H1 (cell line): ENCODE data around the gene DHX38. TPM values are rescaled to one million over a fixed set of nuclear protein-coding genes. Genes with fewer than 3 reads are reported as not detected.

Experiments used
- CTCF ChIA-PET: fragments of 300-600 bp; sonication (Branson Sonifier 250); formaldehyde crosslinking; loops from one replicate; lab custom pipeline; 2021; ENCODE audit not compliant: partially characterized antibody; lab: Charles Lee
- POLR2A ChIA-PET: fragments of 300-600 bp; sonication (Branson Sonifier 250); formaldehyde crosslinking; loops from one replicate; lab custom pipeline; 2021; ENCODE audit warnings: inconsistent platforms; ENCODE audit not compliant: partially characterized antibody; lab: Charles Lee
- DNase-seq, 2 experiments: peaks; one replicate each; pipeline versions ENCODE4 v3.0.0 to v3.0.0-alpha.2; 2010 to 2022; ENCODE audit warnings: low spot score in 2 of 2, low read depth in 1 of 2, mixed read lengths in 1 of 2
- FAIRE-seq: peaks from 2 replicates; lab custom pipeline; 2011; peaks lifted over from hg19 to GRCh38; lab: Jason Lieb, UNC
- H2AFZ ChIP-seq: 2 replicates; pipeline ENCODE4 v1.8.1; 2012; ENCODE audit warnings: low read length, inconsistent platforms
- H2AK5ac ChIP-seq: 2 replicates; pipeline ENCODE4 v1.6.1; 2013; ENCODE audit warnings: low read depth, low read length
- H2BK120ac ChIP-seq: replicated peaks from 2 replicates; pipeline ENCODE3; 2013; ENCODE audit warnings: low read depth, low read length, inconsistent platforms
- H2BK12ac ChIP-seq: 2 replicates; pipeline ENCODE4 v1.6.1; 2013; ENCODE audit warnings: low read depth, low read length
- H2BK15ac ChIP-seq: 2 replicates; pipeline ENCODE4 v1.6.1; 2013; ENCODE audit warnings: low read length
- H2BK20ac ChIP-seq: 2 replicates; pipeline ENCODE4 v1.6.1; 2013; ENCODE audit warnings: low read length
- H2BK5ac ChIP-seq: 2 replicates; pipeline ENCODE4 v1.6.1; 2013; ENCODE audit warnings: low read depth, low read length
- H3K14ac ChIP-seq: 2 replicates; pipeline ENCODE4 v1.6.1; 2013; ENCODE audit warnings: inconsistent platforms; ENCODE audit not compliant: insufficient read length
- H3K18ac ChIP-seq: 2 replicates; pipeline ENCODE4 v1.6.1; 2013; ENCODE audit warnings: low read length; ENCODE audit errors: extremely low read depth
- H3K23ac ChIP-seq: 2 replicates; pipeline ENCODE4 v1.6.1; 2013; ENCODE audit warnings: inconsistent platforms; ENCODE audit not compliant: insufficient read length
- H3K23me2 ChIP-seq: 2 replicates; pipeline ENCODE4 v1.6.1; 2013; ENCODE audit warnings: low read depth, low read length
- H3K27ac ChIP-seq: 2 replicates; pipeline ENCODE4 v1.6.1; 2011; ENCODE audit warnings: low read depth, low read length, inconsistent platforms
- H3K27me3 ChIP-seq, 4 experiments: replicated peaks in 1 of 4; 1 replicate in 1 of 4; 2 replicates in 3 of 4; pipeline versions ENCODE4 v1.6.1 to v1.8.1; 2011 to 2013; ENCODE audit warnings: low read length in 3 of 4, mild to moderate bottlenecking in 3 of 4, inconsistent platforms in 2 of 4, mixed read lengths in 2 of 4, moderate library complexity in 1 of 4; ENCODE audit not compliant: control insufficient read depth in 3 of 4, insufficient read depth in 3 of 4; ENCODE audit errors: extremely low read depth in 1 of 4
- H3K36me3 ChIP-seq, 4 experiments: 2 replicates each; pipeline versions ENCODE4 v1.6.1 to v1.8.1; 2011 to 2013; ENCODE audit warnings: mild to moderate bottlenecking in 4 of 4, low read length in 3 of 4, moderate library complexity in 2 of 4, control low read depth in 1 of 4, inconsistent platforms in 1 of 4; ENCODE audit not compliant: insufficient read depth in 4 of 4, control insufficient read depth in 2 of 4
- H3K4ac ChIP-seq: replicated peaks from 2 replicates; pipeline ENCODE3; 2013; ENCODE audit warnings: low read length, low read depth, mixed read lengths, inconsistent platforms; ENCODE audit not compliant: insufficient read length
- H3K4me1 ChIP-seq, 4 experiments: replicated peaks in 1 of 4; 1 replicate in 1 of 4; 2 replicates in 3 of 4; pipeline versions ENCODE4 v1.6.1 to v1.8.1; 2011 to 2013; ENCODE audit warnings: low read length in 3 of 4, inconsistent platforms in 2 of 4, mixed read lengths in 1 of 4; ENCODE audit not compliant: insufficient read depth in 4 of 4, control insufficient read depth in 3 of 4
- H3K4me2 ChIP-seq, 2 experiments: 2 replicates each; pipeline versions ENCODE4 v1.6.1 to v1.8.1; 2011 to 2013; ENCODE audit warnings: low read depth in 2 of 2, low read length in 2 of 2, control low read depth in 1 of 2, inconsistent platforms in 1 of 2, mild to moderate bottlenecking in 1 of 2; ENCODE audit not compliant: insufficient read depth in 1 of 2
- H3K4me3 ChIP-seq, 4 experiments: fragments of 200-600, 300-600 bp in 1 of 4; sonication (generic), shearing (Covaris generic), sonication (Bioruptor Twin) in 1 of 4; 2 replicates each; pipeline versions ENCODE4 v1.5.1 to v1.8.1; 2011 to 2016; ENCODE audit warnings: low read length in 4 of 4, low read depth in 3 of 4, control low read depth in 2 of 4, inconsistent platforms in 2 of 4, mild to moderate bottlenecking in 2 of 4, mixed read lengths in 1 of 4, moderate library complexity in 1 of 4; ENCODE audit not compliant: insufficient read depth in 2 of 4; ENCODE audit errors: extremely low read depth in 1 of 4
- H3K56ac ChIP-seq: replicated peaks from 2 replicates; pipeline ENCODE3; 2013; ENCODE audit warnings: low read depth, mild to moderate bottlenecking, mixed read lengths, low read length, inconsistent platforms; ENCODE audit not compliant: insufficient read length
- H3K79me1 ChIP-seq: 2 replicates; pipeline ENCODE4 v1.6.1; 2013; ENCODE audit warnings: low read depth, low read length, control low read depth
- H3K79me2 ChIP-seq, 2 experiments: 2 replicates each; pipeline versions ENCODE4 v1.6.1 to v1.8.1; 2012 to 2013; ENCODE audit warnings: low read length in 2 of 2, mild to moderate bottlenecking in 2 of 2, inconsistent platforms in 1 of 2; ENCODE audit not compliant: insufficient read depth in 2 of 2, control insufficient read depth in 1 of 2
- H3K9ac ChIP-seq, 4 experiments: replicated peaks in 1 of 4; 1 replicate in 1 of 4; 2 replicates in 3 of 4; pipeline versions ENCODE4 v1.6.1 to v1.8.1; 2011 to 2013; ENCODE audit warnings: low read depth in 3 of 4, low read length in 3 of 4, control low read depth in 2 of 4, mild to moderate bottlenecking in 2 of 4, moderate library complexity in 2 of 4, inconsistent platforms in 1 of 4; ENCODE audit errors: extremely low read depth in 1 of 4
- H3K9me3 ChIP-seq, 2 experiments: 2 replicates each; pipeline versions ENCODE4 v1.6.1 to v1.8.1; 2012 to 2013; ENCODE audit warnings: mild to moderate bottlenecking in 2 of 2, moderate library complexity in 2 of 2, control low read depth in 1 of 2, inconsistent platforms in 1 of 2, low read depth in 1 of 2, low read length in 1 of 2, mixed read lengths in 1 of 2; ENCODE audit not compliant: insufficient read depth in 2 of 2
- H4K20me1 ChIP-seq, 2 experiments: replicated peaks in 1 of 2; 2 replicates each; pipeline versions ENCODE3 to v1.8.1; 2011 to 2013; ENCODE audit warnings: inconsistent platforms in 2 of 2, low read length in 2 of 2, mild to moderate bottlenecking in 1 of 2; ENCODE audit not compliant: insufficient read depth in 2 of 2, control insufficient read depth in 1 of 2
- H4K5ac ChIP-seq: 2 replicates; pipeline ENCODE4 v1.6.1; 2013; ENCODE audit warnings: low read length, low read depth, mixed read lengths, inconsistent platforms; ENCODE audit not compliant: insufficient read length
- H4K8ac ChIP-seq: 2 replicates; pipeline ENCODE4 v1.8.0; 2013; ENCODE audit warnings: mild to moderate bottlenecking, moderate library complexity, low read length, inconsistent platforms; ENCODE audit not compliant: insufficient read depth; ENCODE audit errors: extremely low read depth
- H4K91ac ChIP-seq: replicated peaks from 2 replicates; pipeline ENCODE3; 2013; ENCODE audit warnings: low read length, mixed read lengths, inconsistent platforms; ENCODE audit not compliant: insufficient read length
- ASH2L ChIP-seq: fragments of 200-600, 300-600 bp; sonication (generic); IDR thresholded peaks from one replicate; pipeline ENCODE4 v1.7.1; 2017; ENCODE audit warnings: low read length
- BCL11A ChIP-seq, 2 experiments: IDR thresholded peaks; one replicate each; pipeline ENCODE4 v1.6.1; 2011; ENCODE audit warnings: low read depth in 2 of 2, low read length in 2 of 2, mild to moderate bottlenecking in 2 of 2
- BRCA1 ChIP-seq: IDR thresholded peaks from 2 replicates; pipeline ENCODE4 v1.6.1; 2012; ENCODE audit warnings: low read depth, low read length, improper control_type of control experiment
- TCF12 ChIP-seq: IDR thresholded peaks from 2 replicates; pipeline ENCODE4 v1.6.1; 2011; ENCODE audit warnings: low read depth, mild to moderate bottlenecking, low read length
- polyA plus RNA-seq, 7 experiments: library from polyadenylated mRNA; depleted of rRNA in 3 of 7; stranded (reverse) in 5 of 7; unstranded in 2 of 7; fragments of >200 nt in 5 of 7; fragments of 200-250 nt in 2 of 7; gene quantifications; 1 replicate in 5 of 7; 2 replicates in 1 of 7; 4 replicates in 1 of 7; pipeline versions ENCODE4 v1.2.1 to v1.2.3, GENCODE V29; 2011 to 2013; ENCODE audit warnings: missing spikeins in 2 of 7, mixed read lengths in 2 of 7
- total RNA-seq: library from RNA; stranded (reverse); fragmentation: NEBNext Ultra II Directional; extraction: Animal tissue kit (Norgen Biotek cat#: 25700); gene quantifications from 2 replicates; pipeline ENCODE4 v1.2.1, GENCODE V29; 2021
- TF ChIP-seq, protein P1 (sequence below): IDR thresholded peaks from 2 replicates; pipeline ENCODE4 v1.6.1; 2011; ENCODE audit warnings: low read length, improper control_type of control experiment

The DHX38 gene
- total and polyA plus RNA-seq, 2 of the 8 experiments (the other 6 are each of a cell fraction or from before 2014, with no cell fraction given): 27.3 to 53.5 TPM

DNA sequence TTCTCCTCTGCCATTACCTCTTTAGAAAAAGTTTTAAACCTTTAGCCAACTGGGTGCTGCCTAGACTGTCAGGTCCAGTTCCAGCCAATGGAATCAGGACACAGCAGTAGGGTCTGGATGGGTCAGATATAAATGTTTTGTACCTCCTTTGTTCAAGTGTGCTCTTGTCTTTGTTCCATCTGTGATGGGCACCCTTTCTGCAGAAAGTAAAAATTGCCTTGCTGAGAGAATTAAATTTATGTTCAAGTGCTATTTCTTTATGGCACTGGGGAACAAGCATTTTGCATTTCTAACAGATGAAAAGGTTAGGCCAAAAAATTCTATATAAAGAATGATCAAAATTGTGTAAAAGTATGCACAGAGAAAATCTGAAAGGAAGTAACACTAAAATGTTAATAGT lies 44.5 kb upstream of the DHX38 start:
- H2BK120ac ChIP-seq: no peak overlapping the region
- POLR2A ChIA-PET: no interaction called here

More for the DNA sequence above, 44.5 kb upstream of the DHX38 start:
- Histone ChIP-seq H3K27ac (no peak overlapping the region), H3K9ac (no peak overlapping the region), H2AFZ (no peak overlapping the region), H3K36me3 (no peaks in the 10 kb centered on the region), H2BK20ac (no peak overlapping the region), H3K18ac (no peak overlapping the region), H3K56ac (no peak overlapping the region), H3K79me2 (no peaks in the 10 kb centered on the region), H4K91ac (no peak overlapping the region), H3K4me2 (no peak overlapping the region), H2BK5ac (no peak overlapping the region), H3K23me2 (no peaks in the 10 kb centered on the region), H2BK15ac (no peak overlapping the region), H2AK5ac (no peak overlapping the region), H3K4me3 (no peak overlapping the region), H3K14ac (no peak overlapping the region), H3K23ac (no peak overlapping the region), H3K9me3 (no peaks in the 10 kb centered on the region), H3K4ac (no peak overlapping the region), H3K4me1 (no peaks in the 10 kb centered on the region), H4K20me1 (no peaks in the 10 kb centered on the region), H3K27me3 (no peaks in the 10 kb centered on the region), H3K79me1 (no peaks in the 10 kb centered on the region), H2BK12ac (no peak overlapping the region), H4K5ac (no peak overlapping the region), H4K8ac (no peak overlapping the region)
- CTCF ChIA-PET: no interaction called here
- FAIRE-seq: no peak
- no peak for TF ChIP-seq BRCA1
- TF ChIP-seq TCF12: no peak
- TF ChIP-seq BCL11A (IDR thresholded peaks at IDR 0.05; ENCODE audit: low read depth in 2 of 2, low read length in 2 of 2): no peak
- no peak for TF ChIP-seq ASH2L
- TF ChIP-seq, protein P1, sequence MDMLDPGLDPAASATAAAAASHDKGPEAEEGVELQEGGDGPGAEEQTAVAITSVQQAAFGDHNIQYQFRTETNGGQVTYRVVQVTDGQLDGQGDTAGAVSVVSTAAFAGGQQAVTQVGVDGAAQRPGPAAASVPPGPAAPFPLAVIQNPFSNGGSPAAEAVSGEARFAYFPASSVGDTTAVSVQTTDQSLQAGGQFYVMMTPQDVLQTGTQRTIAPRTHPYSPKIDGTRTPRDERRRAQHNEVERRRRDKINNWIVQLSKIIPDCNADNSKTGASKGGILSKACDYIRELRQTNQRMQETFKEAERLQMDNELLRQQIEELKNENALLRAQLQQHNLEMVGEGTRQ: no peak
- no peak for DNase-seq
